Measurements from ENCODE around the gene SCG3.

DNA sequence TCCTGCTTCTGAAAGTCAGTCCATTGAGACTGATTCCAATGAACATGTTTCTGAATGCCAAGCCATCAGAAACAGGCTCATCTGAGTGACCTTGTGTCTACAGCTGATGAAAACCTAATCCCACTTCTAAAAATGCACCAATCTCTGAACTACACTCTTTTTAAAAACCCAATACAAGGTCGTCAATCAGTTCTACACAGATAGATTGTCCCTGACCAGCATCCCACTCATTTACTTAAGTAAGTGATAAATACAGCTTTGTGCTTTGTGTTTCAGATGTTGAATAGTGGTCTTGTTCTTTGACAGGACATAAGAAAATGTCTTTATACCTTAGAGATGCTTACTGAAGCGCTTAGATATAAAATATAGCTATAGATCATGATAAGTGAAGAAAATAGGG, 20.2 kb upstream of the SCG3 start:
- TF ChIP-seq, protein P1, sequence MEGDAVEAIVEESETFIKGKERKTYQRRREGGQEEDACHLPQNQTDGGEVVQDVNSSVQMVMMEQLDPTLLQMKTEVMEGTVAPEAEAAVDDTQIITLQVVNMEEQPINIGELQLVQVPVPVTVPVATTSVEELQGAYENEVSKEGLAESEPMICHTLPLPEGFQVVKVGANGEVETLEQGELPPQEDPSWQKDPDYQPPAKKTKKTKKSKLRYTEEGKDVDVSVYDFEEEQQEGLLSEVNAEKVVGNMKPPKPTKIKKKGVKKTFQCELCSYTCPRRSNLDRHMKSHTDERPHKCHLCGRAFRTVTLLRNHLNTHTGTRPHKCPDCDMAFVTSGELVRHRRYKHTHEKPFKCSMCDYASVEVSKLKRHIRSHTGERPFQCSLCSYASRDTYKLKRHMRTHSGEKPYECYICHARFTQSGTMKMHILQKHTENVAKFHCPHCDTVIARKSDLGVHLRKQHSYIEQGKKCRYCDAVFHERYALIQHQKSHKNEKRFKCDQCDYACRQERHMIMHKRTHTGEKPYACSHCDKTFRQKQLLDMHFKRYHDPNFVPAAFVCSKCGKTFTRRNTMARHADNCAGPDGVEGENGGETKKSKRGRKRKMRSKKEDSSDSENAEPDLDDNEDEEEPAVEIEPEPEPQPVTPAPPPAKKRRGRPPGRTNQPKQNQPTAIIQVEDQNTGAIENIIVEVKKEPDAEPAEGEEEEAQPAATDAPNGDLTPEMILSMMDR (conservative IDR thresholded peaks at IDR 0.05) = no peak
- TF ChIP-seq EZH2 (IDR thresholded peaks at IDR 0.05; ENCODE audit: low read depth) = no peak

Measured in PC-9 (cell line).